WTC11 (cell line): ENCODE results near the gene SLC47A2. TPM values are rescaled to one million over a fixed set of nuclear protein-coding genes. Genes with fewer than 3 reads are reported as not detected.

Experiments
- ATAC-seq: fragments of 200-7000 bp; cut with Tn5 transposase; 2 replicates; pipeline ENCODE4 v1.10.0; 2021; ENCODE audit warnings: mild to moderate bottlenecking, moderate library complexity
- CTCF ChIA-PET: fragments of 300-600 bp; sonication (Branson Sonifier 250); formaldehyde crosslinking; loops from one replicate; lab custom pipeline; 2021; ENCODE audit warnings: antibody characterized with exemption; lab: Charles Lee
- POLR2A ChIA-PET: fragments of 350-600 bp; sonication (Branson Sonifier 250); formaldehyde crosslinking; loops from one replicate; lab custom pipeline; 2021; ENCODE audit warnings: antibody characterized with exemption; lab: Charles Lee
- DNase-seq: peaks from one replicate; pipeline ENCODE4 v3.0.0; 2021; ENCODE audit warnings: low spot score
- H3K27ac Mint-ChIP-seq: 2 replicates; pipeline ENCODE4 v1.8.0; 2021; ENCODE audit warnings: mixed read lengths
- H3K27me3 Mint-ChIP-seq: 2 replicates; pipeline ENCODE4 v1.8.0; 2021; ENCODE audit warnings: low read depth, mild to moderate bottlenecking, moderate library complexity, mixed read lengths
- H3K36me3 Mint-ChIP-seq: 2 replicates; pipeline ENCODE4 v1.8.0; 2021; ENCODE audit warnings: mixed read lengths
- H3K4me1 Mint-ChIP-seq: 2 replicates; pipeline ENCODE4 v1.8.0; 2022; ENCODE audit warnings: mixed read lengths
- H3K4me3 Mint-ChIP-seq: 2 replicates; pipeline ENCODE4 v1.8.0; 2021; ENCODE audit warnings: mild to moderate bottlenecking, moderate library complexity, mixed read lengths
- H3K9me3 Mint-ChIP-seq: 2 replicates; pipeline ENCODE4 v1.8.0; 2021; ENCODE audit warnings: mixed read lengths
- CREB1 ChIP-seq: sonication (generic); formaldehyde crosslinking; IDR thresholded peaks from 2 replicates; pipeline ENCODE4 v1.8.0; 2023; ENCODE audit warnings: mild to moderate bottlenecking, missing genetic modification reagents
- E2F5 ChIP-seq: sonication (generic); formaldehyde crosslinking; IDR thresholded peaks from 2 replicates; pipeline ENCODE4 v1.8.1; 2022; ENCODE audit warnings: mild to moderate bottlenecking, moderate library complexity, missing genetic modification reagents
- GABPB1 ChIP-seq: sonication (generic); formaldehyde crosslinking; IDR thresholded peaks from 2 replicates; pipeline ENCODE4 v1.8.1; 2023; ENCODE audit warnings: mild to moderate bottlenecking, missing genetic modification reagents
- IRF2 ChIP-seq: sonication (generic); formaldehyde crosslinking; IDR thresholded peaks from 2 replicates; pipeline ENCODE4 v1.8.0; 2022; ENCODE audit warnings: low read depth, missing genetic modification reagents, borderline replicate concordance
- NR2C2 ChIP-seq: sonication (generic); formaldehyde crosslinking; IDR thresholded peaks from 2 replicates; pipeline ENCODE4 v1.8.0; 2022; ENCODE audit warnings: mild to moderate bottlenecking, missing genetic modification reagents
- RORB ChIP-seq: fragments of 250-450 bp; sonication (Bioruptor Pico); IDR thresholded peaks from 2 replicates; pipeline ENCODE4 v1.9.0; 2021; ENCODE audit warnings: mild to moderate bottlenecking
- SMAD4 ChIP-seq: sonication (generic); formaldehyde crosslinking; IDR thresholded peaks from 2 replicates; pipeline ENCODE4 v1.8.0; 2022; ENCODE audit warnings: mild to moderate bottlenecking, missing genetic modification reagents
- SOX15 ChIP-seq: fragments of 250-450 bp; sonication (Bioruptor Pico); IDR thresholded peaks from 2 replicates; pipeline ENCODE4 v1.9.0; 2021; ENCODE audit warnings: mild to moderate bottlenecking
- TCF7 ChIP-seq: sonication (generic); formaldehyde crosslinking; IDR thresholded peaks from 2 replicates; pipeline ENCODE4 v1.8.0; 2022; ENCODE audit warnings: mild to moderate bottlenecking, low read depth, missing genetic modification reagents, moderate library complexity
- TEAD1 ChIP-seq: sonication (generic); formaldehyde crosslinking; IDR thresholded peaks from 2 replicates; pipeline ENCODE4 v1.8.0; 2022; ENCODE audit warnings: mild to moderate bottlenecking, missing genetic modification reagents
- TEAD4 ChIP-seq: sonication (generic); formaldehyde crosslinking; IDR thresholded peaks from 2 replicates; pipeline ENCODE4 v1.8.0; 2022; ENCODE audit warnings: mild to moderate bottlenecking, missing genetic modification reagents
- USF1 ChIP-seq: sonication (generic); formaldehyde crosslinking; IDR thresholded peaks from 2 replicates; pipeline ENCODE4 v1.8.0; 2022; ENCODE audit warnings: mild to moderate bottlenecking, missing genetic modification reagents
- ZNF671 ChIP-seq: fragments of 250-450 bp; sonication (Bioruptor Pico); IDR thresholded peaks from 2 replicates; pipeline ENCODE4 v1.8.0; 2021; ENCODE audit warnings: mild to moderate bottlenecking
- total RNA-seq: library from RNA; stranded (reverse); gene quantifications from 3 replicates; pipeline ENCODE4 v1.2.3, GENCODE V29; 2021
- TF ChIP-seq, protein P1 (sequence below): sonication (generic); formaldehyde crosslinking; IDR thresholded peaks from 2 replicates; pipeline ENCODE4 v1.8.1; 2023; ENCODE audit warnings: mild to moderate bottlenecking, moderate library complexity, missing genetic modification reagents
- TF ChIP-seq, protein P2 (sequence below): fragments of 250-450 bp; sonication (Bioruptor Pico); conservative IDR thresholded peaks from 2 replicates; pipeline ENCODE4 v1.9.0; 2021; ENCODE audit warnings: mild to moderate bottlenecking
- TF ChIP-seq, protein P3 (sequence below): sonication (generic); formaldehyde crosslinking; conservative IDR thresholded peaks from 2 replicates; pipeline ENCODE4 v1.8.1; 2022; ENCODE audit warnings: mild to moderate bottlenecking, missing genetic modification reagents
- TF ChIP-seq, protein P4 (sequence below): sonication (generic); formaldehyde crosslinking; IDR thresholded peaks from 2 replicates; pipeline ENCODE4 v1.8.1; 2023; ENCODE audit warnings: mild to moderate bottlenecking, missing genetic modification reagents, moderate library complexity
- TF ChIP-seq, protein P5 (sequence below): fragments of 250-450 bp; sonication (Bioruptor Pico); IDR thresholded peaks from 2 replicates; pipeline ENCODE4 v1.9.0; 2021; ENCODE audit warnings: moderate library complexity, mild to moderate bottlenecking, inconsistent platforms, borderline replicate concordance
- TF ChIP-seq, protein P6 (sequence below): sonication (generic); formaldehyde crosslinking; IDR thresholded peaks from 2 replicates; pipeline ENCODE4 v1.8.0; 2023; ENCODE audit warnings: missing genetic modification reagents, mild to moderate bottlenecking, borderline replicate concordance

The SLC47A2 gene
- total RNA-seq, 1 experiment from 2014 or later = not detected

GRCh38 chr17:19738073-19738449 lies 21.7 kb upstream of the SLC47A2 start:
- TF ChIP-seq USF1 (CRISPR knock-in tag) = no peak
- TF ChIP-seq CREB1 (CRISPR knock-in tag) = no peak
- TF ChIP-seq, protein P1, sequence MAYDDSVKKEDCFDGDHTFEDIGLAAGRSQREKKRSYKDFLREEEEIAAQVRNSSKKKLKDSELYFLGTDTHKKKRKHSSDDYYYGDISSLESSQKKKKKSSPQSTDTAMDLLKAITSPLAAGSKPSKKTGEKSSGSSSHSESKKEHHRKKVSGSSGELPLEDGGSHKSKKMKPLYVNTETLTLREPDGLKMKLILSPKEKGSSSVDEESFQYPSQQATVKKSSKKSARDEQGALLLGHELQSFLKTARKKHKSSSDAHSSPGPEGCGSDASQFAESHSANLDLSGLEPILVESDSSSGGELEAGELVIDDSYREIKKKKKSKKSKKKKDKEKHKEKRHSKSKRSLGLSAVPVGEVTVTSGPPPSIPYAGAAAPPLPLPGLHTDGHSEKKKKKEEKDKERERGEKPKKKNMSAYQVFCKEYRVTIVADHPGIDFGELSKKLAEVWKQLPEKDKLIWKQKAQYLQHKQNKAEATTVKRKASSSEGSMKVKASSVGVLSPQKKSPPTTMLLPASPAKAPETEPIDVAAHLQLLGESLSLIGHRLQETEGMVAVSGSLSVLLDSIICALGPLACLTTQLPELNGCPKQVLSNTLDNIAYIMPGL = no peak
- TF ChIP-seq SOX15 (CRISPR knock-in tag) = no peak
- no peak for TF ChIP-seq TEAD4 (CRISPR knock-in tag)
- no peak for TF ChIP-seq TEAD1
- TF ChIP-seq, protein P2, sequence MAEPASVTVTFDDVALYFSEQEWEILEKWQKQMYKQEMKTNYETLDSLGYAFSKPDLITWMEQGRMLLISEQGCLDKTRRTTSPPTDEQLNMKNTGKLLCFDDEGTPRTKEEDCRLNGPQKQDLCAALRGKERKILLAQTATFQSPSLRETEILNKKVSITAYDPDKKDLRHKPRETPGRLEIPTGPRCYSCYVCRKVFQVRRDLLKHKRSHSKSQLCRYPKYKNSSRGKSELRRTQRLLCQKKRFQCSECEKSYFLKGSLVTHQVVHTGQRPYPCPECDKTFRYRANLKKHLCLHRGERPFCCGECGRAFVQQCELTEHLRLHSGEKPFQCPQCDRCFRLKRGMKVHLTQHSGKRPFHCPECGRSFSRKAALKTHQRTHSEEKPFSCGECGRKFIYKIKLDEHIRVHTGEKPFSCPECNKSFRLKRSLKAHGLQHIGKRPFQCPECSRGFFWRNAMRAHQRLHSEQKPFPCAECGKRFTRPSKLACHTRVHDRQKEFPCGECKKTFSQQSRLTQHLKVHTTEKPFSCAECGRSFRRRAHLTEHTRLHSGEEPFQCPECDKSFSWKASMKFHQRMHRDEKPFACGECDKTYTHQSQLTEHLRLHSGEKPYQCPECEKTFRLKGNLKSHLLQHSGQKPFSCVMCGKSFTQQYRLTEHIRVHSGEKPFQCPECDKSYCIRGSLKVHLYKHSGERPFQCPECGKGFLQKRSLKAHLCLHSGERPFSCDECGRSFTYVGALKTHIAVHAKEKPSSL (CRISPR knock-in tag) = no peak
- no peak for TF ChIP-seq TCF7 (CRISPR knock-in tag)
- TF ChIP-seq, protein P3, sequence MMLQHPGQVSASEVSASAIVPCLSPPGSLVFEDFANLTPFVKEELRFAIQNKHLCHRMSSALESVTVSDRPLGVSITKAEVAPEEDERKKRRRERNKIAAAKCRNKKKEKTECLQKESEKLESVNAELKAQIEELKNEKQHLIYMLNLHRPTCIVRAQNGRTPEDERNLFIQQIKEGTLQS (CRISPR knock-in tag) = no peak
- no peak for TF ChIP-seq RORB (CRISPR knock-in tag)
- TF ChIP-seq, protein P4, sequence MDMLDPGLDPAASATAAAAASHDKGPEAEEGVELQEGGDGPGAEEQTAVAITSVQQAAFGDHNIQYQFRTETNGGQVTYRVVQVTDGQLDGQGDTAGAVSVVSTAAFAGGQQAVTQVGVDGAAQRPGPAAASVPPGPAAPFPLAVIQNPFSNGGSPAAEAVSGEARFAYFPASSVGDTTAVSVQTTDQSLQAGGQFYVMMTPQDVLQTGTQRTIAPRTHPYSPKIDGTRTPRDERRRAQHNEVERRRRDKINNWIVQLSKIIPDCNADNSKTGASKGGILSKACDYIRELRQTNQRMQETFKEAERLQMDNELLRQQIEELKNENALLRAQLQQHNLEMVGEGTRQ (CRISPR knock-in tag) = no peak
- no peak for TF ChIP-seq ZNF671 (CRISPR knock-in tag)
- no peak for TF ChIP-seq E2F5 (CRISPR knock-in tag)
- TF ChIP-seq, all 79 proteins: peak for 0
- no peaks in the 10 kb centered on the region for H3K36me3 Mint-ChIP-seq
- H3K27ac Mint-ChIP-seq = no peak overlapping the region
- H3K4me3 Mint-ChIP-seq = no peak overlapping the region
- DNase-seq (no peak), ATAC-seq (no peak)
- no peaks in the 10 kb centered on the region; the same call in 1 of the 2 replicates for H3K27me3 Mint-ChIP-seq
- H3K9me3 Mint-ChIP-seq = no peaks in the 10 kb centered on the region
- 0 out of 2 replicates have a peak, but pooled peaks cover 3% of the 10 kb centered on the region for H3K4me1 Mint-ChIP-seq
- POLR2A ChIA-PET = no interaction called here
- CTCF ChIA-PET = interaction anchor here (0.7 kb wide), 1 partner anchor 91 kb away, joined by 3 read pairs; no protein-coding TSS in a partner anchor

DNA sequence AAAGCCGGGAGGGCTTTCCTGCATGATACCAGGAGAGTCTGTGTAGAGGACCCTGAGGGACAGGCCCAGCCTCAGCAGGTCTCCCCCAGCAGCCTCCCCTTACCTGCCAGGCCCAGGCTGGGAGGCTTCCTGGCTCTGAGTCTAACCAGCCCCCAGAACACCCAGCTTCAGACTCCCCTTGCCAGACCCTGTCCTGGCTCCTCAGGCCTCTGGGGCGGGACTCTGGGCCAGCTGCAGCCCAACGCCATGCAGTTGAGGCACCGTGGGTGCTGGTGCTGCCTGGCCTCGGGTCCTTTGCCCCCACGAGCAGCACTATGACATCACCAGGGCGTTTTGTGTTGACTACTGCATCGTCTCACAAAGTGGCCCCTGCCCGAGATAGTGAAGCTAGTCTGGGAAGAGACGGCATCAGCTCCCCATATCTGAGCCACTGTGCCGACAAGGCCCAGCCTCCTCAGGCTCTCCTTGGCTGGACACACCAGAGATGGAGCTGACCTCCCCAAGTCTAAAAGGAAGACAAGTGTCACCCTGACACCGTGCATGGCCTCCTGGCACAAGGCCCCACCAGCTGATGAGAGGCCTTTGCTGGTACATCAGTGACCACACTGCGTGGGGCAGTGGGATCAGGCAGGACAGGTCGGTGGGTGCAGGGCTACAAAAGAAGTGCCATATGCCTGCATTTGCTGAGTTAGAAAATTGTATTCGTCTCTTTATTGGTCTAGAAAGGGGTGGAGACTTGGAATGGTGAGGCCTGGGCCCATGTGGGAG lies 21.1 kb upstream of the SLC47A2 start:
- Mint-ChIP-seq H3K27me3 (no peaks in the 10 kb centered on the region; the same call in 1 of the 2 replicates), H3K9me3 (no peaks in the 10 kb centered on the region), H3K36me3 (no peaks in the 10 kb centered on the region), H3K4me3 (no peak overlapping the region), H3K4me1 (0 out of 2 replicates have a peak, but pooled peaks cover 3% of the 10 kb centered on the region), H3K27ac (no peak overlapping the region)
- no peak for ATAC-seq
- POLR2A ChIA-PET = no interaction called here
- no peak for DNase-seq
- CTCF ChIA-PET = interaction anchor here (0.7 kb wide), 1 partner anchor 90 kb away, joined by 3 read pairs; no protein-coding TSS in a partner anchor
- TF ChIP-seq, protein P2 (CRISPR knock-in tag) = no peak
- TF ChIP-seq, protein P5, sequence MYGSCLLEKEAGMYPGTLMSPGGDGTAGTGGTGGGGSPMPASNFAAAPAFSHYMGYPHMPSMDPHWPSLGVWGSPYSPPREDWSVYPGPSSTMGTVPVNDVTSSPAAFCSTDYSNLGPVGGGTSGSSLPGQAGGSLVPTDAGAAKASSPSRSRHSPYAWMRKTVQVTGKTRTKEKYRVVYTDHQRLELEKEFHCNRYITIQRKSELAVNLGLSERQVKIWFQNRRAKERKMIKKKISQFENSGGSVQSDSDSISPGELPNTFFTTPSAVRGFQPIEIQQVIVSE (CRISPR knock-in tag) = no peak
- TF ChIP-seq IRF2 (CRISPR knock-in tag) (no peak), SMAD4 (CRISPR knock-in tag) (no peak), GABPB1 (CRISPR knock-in tag) (no peak), NR2C2 (CRISPR knock-in tag) (no peak)
- TF ChIP-seq, protein P6, sequence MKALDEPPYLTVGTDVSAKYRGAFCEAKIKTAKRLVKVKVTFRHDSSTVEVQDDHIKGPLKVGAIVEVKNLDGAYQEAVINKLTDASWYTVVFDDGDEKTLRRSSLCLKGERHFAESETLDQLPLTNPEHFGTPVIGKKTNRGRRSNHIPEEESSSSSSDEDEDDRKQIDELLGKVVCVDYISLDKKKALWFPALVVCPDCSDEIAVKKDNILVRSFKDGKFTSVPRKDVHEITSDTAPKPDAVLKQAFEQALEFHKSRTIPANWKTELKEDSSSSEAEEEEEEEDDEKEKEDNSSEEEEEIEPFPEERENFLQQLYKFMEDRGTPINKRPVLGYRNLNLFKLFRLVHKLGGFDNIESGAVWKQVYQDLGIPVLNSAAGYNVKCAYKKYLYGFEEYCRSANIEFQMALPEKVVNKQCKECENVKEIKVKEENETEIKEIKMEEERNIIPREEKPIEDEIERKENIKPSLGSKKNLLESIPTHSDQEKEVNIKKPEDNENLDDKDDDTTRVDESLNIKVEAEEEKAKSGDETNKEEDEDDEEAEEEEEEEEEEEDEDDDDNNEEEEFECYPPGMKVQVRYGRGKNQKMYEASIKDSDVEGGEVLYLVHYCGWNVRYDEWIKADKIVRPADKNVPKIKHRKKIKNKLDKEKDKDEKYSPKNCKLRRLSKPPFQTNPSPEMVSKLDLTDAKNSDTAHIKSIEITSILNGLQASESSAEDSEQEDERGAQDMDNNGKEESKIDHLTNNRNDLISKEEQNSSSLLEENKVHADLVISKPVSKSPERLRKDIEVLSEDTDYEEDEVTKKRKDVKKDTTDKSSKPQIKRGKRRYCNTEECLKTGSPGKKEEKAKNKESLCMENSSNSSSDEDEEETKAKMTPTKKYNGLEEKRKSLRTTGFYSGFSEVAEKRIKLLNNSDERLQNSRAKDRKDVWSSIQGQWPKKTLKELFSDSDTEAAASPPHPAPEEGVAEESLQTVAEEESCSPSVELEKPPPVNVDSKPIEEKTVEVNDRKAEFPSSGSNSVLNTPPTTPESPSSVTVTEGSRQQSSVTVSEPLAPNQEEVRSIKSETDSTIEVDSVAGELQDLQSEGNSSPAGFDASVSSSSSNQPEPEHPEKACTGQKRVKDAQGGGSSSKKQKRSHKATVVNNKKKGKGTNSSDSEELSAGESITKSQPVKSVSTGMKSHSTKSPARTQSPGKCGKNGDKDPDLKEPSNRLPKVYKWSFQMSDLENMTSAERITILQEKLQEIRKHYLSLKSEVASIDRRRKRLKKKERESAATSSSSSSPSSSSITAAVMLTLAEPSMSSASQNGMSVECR (CRISPR knock-in tag) = no peak
